ENCODE data around the gene NEDD4L. TPM values are rescaled to one million over a fixed set of nuclear protein-coding genes. Genes with fewer than 3 reads are reported as not detected.

The NEDD4L gene
- total and polyA plus RNA-seq, 7 donors, result 14.8 to 28.0 (median 19.6) TPM

DNA sequence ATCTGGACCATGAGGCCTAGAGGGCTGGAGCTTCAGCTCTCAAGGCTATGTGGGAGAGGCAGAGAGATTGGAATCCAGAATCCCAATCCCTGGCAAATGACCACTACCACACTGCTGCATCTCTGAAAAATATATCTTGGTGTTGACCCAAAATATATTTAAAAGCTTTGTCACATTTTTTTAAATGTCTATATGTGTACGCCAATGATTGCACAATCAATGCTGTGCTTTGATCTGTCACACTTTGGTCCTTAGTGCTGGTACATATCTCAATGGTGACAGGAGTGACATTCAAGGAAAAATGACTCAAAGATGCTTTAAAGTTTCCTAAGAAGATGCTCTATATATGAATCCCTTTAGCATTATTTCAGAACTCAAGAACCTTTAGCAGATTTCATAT lies 31.7 kb upstream of the NEDD4L start:
- DNase-seq (no peak), ATAC-seq (no peak)
- no peaks in the 10 kb centered on the region for H3K36me3 ChIP-seq (ENCODE audit: insufficient read depth in 1 of 2, low read depth in 1 of 2)
- no peak overlapping the region for H3K27ac ChIP-seq
- TF ChIP-seq, protein P1, sequence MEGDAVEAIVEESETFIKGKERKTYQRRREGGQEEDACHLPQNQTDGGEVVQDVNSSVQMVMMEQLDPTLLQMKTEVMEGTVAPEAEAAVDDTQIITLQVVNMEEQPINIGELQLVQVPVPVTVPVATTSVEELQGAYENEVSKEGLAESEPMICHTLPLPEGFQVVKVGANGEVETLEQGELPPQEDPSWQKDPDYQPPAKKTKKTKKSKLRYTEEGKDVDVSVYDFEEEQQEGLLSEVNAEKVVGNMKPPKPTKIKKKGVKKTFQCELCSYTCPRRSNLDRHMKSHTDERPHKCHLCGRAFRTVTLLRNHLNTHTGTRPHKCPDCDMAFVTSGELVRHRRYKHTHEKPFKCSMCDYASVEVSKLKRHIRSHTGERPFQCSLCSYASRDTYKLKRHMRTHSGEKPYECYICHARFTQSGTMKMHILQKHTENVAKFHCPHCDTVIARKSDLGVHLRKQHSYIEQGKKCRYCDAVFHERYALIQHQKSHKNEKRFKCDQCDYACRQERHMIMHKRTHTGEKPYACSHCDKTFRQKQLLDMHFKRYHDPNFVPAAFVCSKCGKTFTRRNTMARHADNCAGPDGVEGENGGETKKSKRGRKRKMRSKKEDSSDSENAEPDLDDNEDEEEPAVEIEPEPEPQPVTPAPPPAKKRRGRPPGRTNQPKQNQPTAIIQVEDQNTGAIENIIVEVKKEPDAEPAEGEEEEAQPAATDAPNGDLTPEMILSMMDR (IDR thresholded peaks at IDR 0.05), result no peak
- WGBS, 3 donors, result 91 to 97% (median 94%) methylated on average over 1 of the region's 1 CpG
- H3K9me3 ChIP-seq, result peaks cover 8% of the 10 kb centered on the region
- H3K27me3 ChIP-seq (ENCODE audit: insufficient read depth in 3 of 3, low read length in 2 of 3), result no peaks in the 10 kb centered on the region
- no peak overlapping the region for H3K4me3 ChIP-seq
- intact Hi-C loops (cut with DNase I), result no loop called here
- H3K4me1 ChIP-seq, result no peaks in the 10 kb centered on the region

DNA sequence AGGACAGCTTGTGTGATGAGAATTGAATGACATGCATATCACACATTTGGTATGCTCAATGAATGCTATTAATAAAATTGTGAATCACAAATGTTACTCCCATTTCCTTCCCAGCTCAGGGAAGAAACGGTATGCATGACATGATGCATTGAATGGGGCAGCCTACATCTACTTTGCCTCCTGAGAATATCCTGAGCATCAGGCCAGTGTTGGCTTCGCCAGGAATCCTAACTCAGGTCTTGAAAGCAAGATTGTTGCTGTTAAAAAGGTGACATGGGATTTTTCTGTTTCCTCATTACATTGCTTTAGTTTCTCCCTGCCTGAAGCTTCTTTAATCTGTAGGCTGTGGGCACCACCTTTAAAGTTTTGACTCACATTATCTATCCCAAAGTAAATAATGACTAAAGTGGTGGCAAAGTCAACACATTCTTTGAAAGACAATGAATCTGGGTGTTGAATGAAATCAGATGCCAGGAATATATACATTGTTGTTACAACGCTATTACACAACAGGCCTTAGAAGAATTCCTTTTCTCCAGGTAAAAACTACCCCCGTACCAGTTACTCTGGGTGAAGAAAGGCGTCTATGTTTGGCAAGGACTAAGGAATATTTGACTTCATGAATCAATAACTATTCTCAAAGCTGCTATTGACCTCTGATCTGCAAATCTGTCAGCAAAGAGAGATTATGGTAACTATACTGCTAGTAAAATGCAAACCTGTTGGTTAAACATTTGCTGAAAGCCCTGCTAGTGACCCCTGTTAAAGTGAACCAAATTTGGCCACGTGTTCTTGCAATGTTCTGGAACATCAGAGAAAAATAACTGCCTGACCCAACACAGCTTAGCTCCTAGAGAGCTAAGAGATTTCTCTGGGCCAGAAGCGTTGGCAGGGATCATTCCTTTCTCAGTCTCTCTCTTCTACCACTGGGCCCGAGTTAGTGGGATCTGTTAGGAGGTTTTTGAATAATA lies 30.5 kb upstream of the NEDD4L start:
- H3K27me3 ChIP-seq (ENCODE audit: insufficient read depth in 3 of 3, low read length in 2 of 3), result no peaks in the 10 kb centered on the region
- DNase-seq (no peak), ATAC-seq (peak in 1 of 4 donors; percentile 26)
- intact Hi-C loops (cut with DNase I), result no loop called here
- no peaks in the 10 kb centered on the region for H3K36me3 ChIP-seq (ENCODE audit: insufficient read depth in 1 of 2, low read depth in 1 of 2)
- TF ChIP-seq, protein P1 (IDR thresholded peaks at IDR 0.05), result no peak
- H3K4me3 ChIP-seq, result no peak overlapping the region
- H3K9me3 ChIP-seq, result peaks cover 8% of the 10 kb centered on the region
- no peak overlapping the region for H3K27ac ChIP-seq
- H3K4me1 ChIP-seq, result no peaks in the 10 kb centered on the region
- 53 to 59% (median 53%) methylated on average over 8 of the region's 8 CpGs for WGBS, 3 donors

DNA sequence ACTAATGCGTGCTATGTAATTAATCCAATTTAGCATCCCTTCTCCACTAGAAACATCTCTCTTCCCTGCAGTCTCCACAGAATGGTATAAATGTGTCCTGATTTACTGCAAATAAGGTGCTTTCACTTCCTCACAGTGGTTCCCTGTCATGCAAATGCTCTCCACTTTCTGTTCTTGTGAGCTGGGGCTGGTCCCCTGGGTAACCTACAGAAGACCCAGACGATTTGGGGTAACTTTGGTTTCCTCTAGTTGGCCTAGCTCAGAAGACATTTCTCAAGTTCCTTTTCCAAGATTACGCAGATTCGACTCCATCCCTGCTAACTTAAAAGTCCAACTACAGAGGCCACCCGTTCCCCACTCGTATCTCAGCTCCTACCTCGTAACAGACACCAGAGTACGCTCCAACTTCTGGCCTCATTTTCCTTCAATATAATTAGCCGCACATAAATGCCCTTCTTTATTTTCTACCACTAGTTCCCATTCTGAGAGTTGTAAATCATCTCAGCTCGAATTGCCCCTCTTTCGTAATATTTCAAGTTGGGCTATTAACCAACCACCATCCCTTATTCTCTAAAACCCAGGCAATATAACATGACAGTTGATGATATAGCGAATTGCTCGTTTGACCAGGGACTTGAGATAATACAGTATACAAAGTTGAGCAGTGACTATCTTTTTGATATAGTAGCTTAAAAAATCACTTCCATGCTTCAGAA lies 28.8 kb upstream of the NEDD4L start:
- Histone ChIP-seq H3K4me1 (no peaks in the 10 kb centered on the region), H3K9me3 (peaks cover 8% of the 10 kb centered on the region), H3K27ac (no peak overlapping the region), H3K36me3 (ENCODE audit: insufficient read depth in 1 of 2, low read depth in 1 of 2) (no peaks in the 10 kb centered on the region), H3K4me3 (no peak overlapping the region), H3K27me3 (ENCODE audit: insufficient read depth in 3 of 3, low read length in 2 of 3) (no peaks in the 10 kb centered on the region)
- ATAC-seq (no peak), DNase-seq (no peak)
- intact Hi-C loops (cut with DNase I), result no loop called here
- TF ChIP-seq, protein P1 (IDR thresholded peaks at IDR 0.05), result no peak
- WGBS, 3 donors, result 78 to 87% (median 84%) methylated on average over 13 of the region's 13 CpGs

DNA sequence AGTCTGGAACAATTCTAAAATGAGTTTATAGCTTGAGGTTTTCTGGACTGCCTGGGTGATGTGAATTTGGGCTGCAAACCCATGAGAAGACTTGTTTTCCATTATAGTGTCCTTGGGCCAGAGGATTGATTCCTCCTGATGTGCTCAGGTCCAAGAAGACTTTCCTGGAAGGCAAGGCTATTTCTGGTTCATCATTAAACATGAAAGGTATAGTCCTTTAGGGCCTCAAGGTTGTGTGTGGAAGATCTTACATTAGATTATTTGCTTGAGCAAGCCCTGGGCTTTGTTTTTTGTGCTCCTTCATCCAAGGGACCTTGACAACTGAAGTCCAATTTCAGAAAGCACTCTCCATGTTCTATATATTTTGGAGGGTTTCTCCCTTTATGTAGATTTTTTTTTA lies 26.8 kb upstream of the NEDD4L start:
- DNase-seq (no peak), ATAC-seq (no peak)
- Histone ChIP-seq H3K4me3 (no peak overlapping the region), H3K4me1 (no peaks in the 10 kb centered on the region), H3K9me3 (peaks cover 8% of the 10 kb centered on the region), H3K27ac (no peak overlapping the region), H3K27me3 (ENCODE audit: insufficient read depth in 3 of 3, low read length in 2 of 3) (no peaks in the 10 kb centered on the region), H3K36me3 (ENCODE audit: insufficient read depth in 1 of 2, low read depth in 1 of 2) (no peaks in the 10 kb centered on the region)
- intact Hi-C loops (cut with DNase I), result no loop called here
- TF ChIP-seq, protein P1 (IDR thresholded peaks at IDR 0.05), result no peak

Data from psoas muscle (tissue), 8 donors.